BE2C (cell line): ENCODE data around the gene DTNA.
"Not testable (repeated sequence)": the region's sequence is repeated elsewhere in the genome, so short reads cannot be mapped to it uniquely, and the experiment has no call there.

ENCODE experiments used
- DNase-seq: peaks from one replicate; pipeline ENCODE4 v3.0.0-alpha.2; 2020
- H3K27me3 ChIP-seq: fragments of 250-450 bp; sonication (Bioruptor Pico); 2 replicates; pipeline ENCODE4 v1.5.1; 2020; ENCODE audit warnings: mild to moderate bottlenecking
- H3K36me3 ChIP-seq: fragments of 250-450 bp; sonication (Bioruptor Pico); 2 replicates; pipeline ENCODE4 v1.5.1; 2020; ENCODE audit warnings: mild to moderate bottlenecking
- H3K4me1 ChIP-seq: fragments of 250-450 bp; sonication (Bioruptor Pico); 2 replicates; pipeline ENCODE4 v1.5.1; 2020
- H3K4me3 ChIP-seq: 2 replicates; pipeline ENCODE4 v1.5.1; 2011; ENCODE audit warnings: low read depth, low read length
- H3K9me3 ChIP-seq: fragments of 250-450 bp; sonication (Bioruptor Pico); 2 replicates; pipeline ENCODE4 v1.5.1; 2020
- CTCF ChIP-seq: IDR thresholded peaks from 2 replicates; pipeline ENCODE4 v1.5.1; 2012; ENCODE audit warnings: mild to moderate bottlenecking, low read depth, low read length

Gene DTNA

GRCh38 chr18:34893239-34893638, 183.1 kb downstream of the DTNA start:
- TF ChIP-seq CTCF, result no peak
- H3K4me1 ChIP-seq, result no peaks in the 10 kb centered on the region
- DNase-seq, result no peak

GRCh38 chr18:34901299-34901698, 191.2 kb downstream of the DTNA start:
- TF ChIP-seq CTCF, result no peak
- DNase-seq, result no peak

More at GRCh38 chr18:34893239-34893638, 183.1 kb downstream of the DTNA start:
- no peaks in the 10 kb centered on the region for H3K36me3 ChIP-seq
- H3K9me3 ChIP-seq, result no peaks in the 10 kb centered on the region
- H3K4me3 ChIP-seq, result no peak overlapping the region
- H3K27me3 ChIP-seq, result no peaks in the 10 kb centered on the region

GRCh38 chr18:34904994-34905393, 194.9 kb downstream of the DTNA start:
- Histone ChIP-seq H3K4me1 (no peaks in the 10 kb centered on the region), H3K9me3 (no peaks in the 10 kb centered on the region), H3K27me3 (no peaks in the 10 kb centered on the region), H3K4me3 (no peak overlapping the region), H3K36me3 (no peaks in the 10 kb centered on the region)
- DNase-seq, result no peak
- TF ChIP-seq CTCF, result no peak

More at GRCh38 chr18:34901299-34901698, 191.2 kb downstream of the DTNA start:
- Histone ChIP-seq H3K27me3 (no peaks in the 10 kb centered on the region), H3K9me3 (no peaks in the 10 kb centered on the region), H3K36me3 (no peaks in the 10 kb centered on the region), H3K4me1 (no peaks in the 10 kb centered on the region), H3K4me3 (no peak overlapping the region)

- not testable (repeated sequence) for H3K27me3 ChIP-seq, DNase-seq, H3K4me1 ChIP-seq, H3K4me3 ChIP-seq, H3K9me3 ChIP-seq, H3K36me3 ChIP-seq
These were observed 196.9 kb downstream of the DTNA start for GRCh38 chr18:34906985-34907384.

- DNase-seq, result no peak
- Histone ChIP-seq H3K4me1 (no peaks in the 10 kb centered on the region), H3K4me3 (no peak overlapping the region), H3K27me3 (no peaks in the 10 kb centered on the region), H3K9me3 (no peaks in the 10 kb centered on the region), H3K36me3 (no peaks in the 10 kb centered on the region)
- no peak for TF ChIP-seq CTCF
These were observed 199.7 kb downstream of the DTNA start for GRCh38 chr18:34909637-34910364.

GRCh38 chr18:34911081-34911480, 201.0 kb downstream of the DTNA start:
- no peaks in the 10 kb centered on the region for H3K27me3 ChIP-seq
- no peak overlapping the region for H3K4me3 ChIP-seq
- no peak for DNase-seq
- H3K36me3 ChIP-seq, result no peaks in the 10 kb centered on the region
- TF ChIP-seq CTCF, result no peak
- H3K9me3 ChIP-seq, result no peaks in the 10 kb centered on the region
- no peaks in the 10 kb centered on the region for H3K4me1 ChIP-seq
